Measurements from ENCODE around the gene NAV2.
"Not testable (repeated sequence)": the region's sequence is repeated elsewhere in the genome, so short reads cannot be mapped to it uniquely, and the experiment has no call there.

NAV2 gene

GRCh38 chr11:20109731-20110445, 397.3 kb downstream of the NAV2 start:
- no peak for DNase-seq

GRCh38 chr11:20110908-20111669, 398.5 kb downstream of the NAV2 start:
- DNase-seq, result no peak

- DNase-seq, result no peak
Observed at GRCh38 chr11:20111871-20112270, 399.2 kb downstream of the NAV2 start.

- peak; percentile 41 for DNase-seq
Observed at GRCh38 chr11:20112291-20113148, 399.9 kb downstream of the NAV2 start.

- DNase-seq, result no peak
Observed at GRCh38 chr11:20113149-20113438, 400.5 kb downstream of the NAV2 start.

- DNase-seq, result no peak
Observed at GRCh38 chr11:20114588-20114987, 402.0 kb downstream of the NAV2 start.

- no peak for DNase-seq
Observed at GRCh38 chr11:20116825-20117224, 404.2 kb downstream of the NAV2 start.

- no peak for DNase-seq
Observed at GRCh38 chr11:20117291-20117690, 404.7 kb downstream of the NAV2 start.

GRCh38 chr11:20118209-20118608, 405.6 kb downstream of the NAV2 start:
- no peak for DNase-seq

GRCh38 chr11:20119315-20119714, 406.7 kb downstream of the NAV2 start:
- no peak for DNase-seq

- no peak for DNase-seq
Observed at GRCh38 chr11:20120134-20120925, 407.7 kb downstream of the NAV2 start.

- no peak for DNase-seq
Observed at GRCh38 chr11:20122131-20122530, 409.5 kb downstream of the NAV2 start.

- no peak for DNase-seq
Observed at GRCh38 chr11:20125927-20126326, 413.3 kb downstream of the NAV2 start.

GRCh38 chr11:20126724-20127123, 414.1 kb downstream of the NAV2 start:
- DNase-seq, result no peak

GRCh38 chr11:20127671-20128527, 415.3 kb downstream of the NAV2 start:
- no peak for DNase-seq

- DNase-seq, result not testable (repeated sequence)
Observed at GRCh38 chr11:20128528-20128825, 415.8 kb downstream of the NAV2 start.

GRCh38 chr11:20129665-20130064, 417.0 kb downstream of the NAV2 start:
- no peak for DNase-seq

- DNase-seq, result no peak
Observed at GRCh38 chr11:20131788-20132666, 419.4 kb downstream of the NAV2 start.

- no peak for DNase-seq
Observed at GRCh38 chr11:20132667-20133039, 420.0 kb downstream of the NAV2 start.

- DNase-seq, result no peak
Observed at GRCh38 chr11:20134991-20135736, 422.5 kb downstream of the NAV2 start.

Data from NCI-H524 treated with DMSO at 0.1 percent for 48 hours (cell line).